PC-3 (cell line): ENCODE measurements around the gene UNC13D. TPM values are rescaled to one million over a fixed set of nuclear protein-coding genes. Genes with fewer than 3 reads are reported as not detected.

Experiments used
- ATAC-seq: fragments of 200-7000 bp; cut with Tn5 transposase; 2 replicates; pipeline ENCODE4 v1.9.1; 2020; ENCODE audit warnings: mild to moderate bottlenecking, moderate library complexity
- Bru-seq: library from RNA; stranded (reverse); fragments of 400-500 nt; gene quantifications from one replicate; lab custom pipeline; 2021; lab: Mats Ljungman, UMichigan
- BruChase-seq, 2 experiments: library from RNA; stranded (reverse); fragments of 400-500 nt; gene quantifications; one replicate each; lab custom pipeline; 2021; lab: Mats Ljungman, UMichigan
- BruUV-seq: library from RNA; stranded (reverse); fragments of 400-500 nt; replicated peaks from 2 replicates; lab custom pipeline; 2021; lab: Mats Ljungman, UMichigan
- CTCF ChIA-PET: fragments of 300-600 bp; sonication (Branson Sonifier 250); formaldehyde crosslinking; loops from one replicate; lab custom pipeline; 2022; ENCODE audit warnings: antibody characterized with exemption; lab: Charles Lee
- POLR2A ChIA-PET: fragments of 300-600 bp; sonication (Branson Sonifier 250); formaldehyde crosslinking; loops from one replicate; lab custom pipeline; 2022; ENCODE audit warnings: antibody characterized with exemption; ENCODE audit not compliant: unreplicated experiment; lab: Charles Lee
- DNase-seq: peaks from one replicate; pipeline ENCODE4 v3.0.0-alpha.2; 2015
- H2AFZ ChIP-seq: fragments of 300-600 bp; sonication (generic); 2 replicates; pipeline ENCODE4 v1.6.0; 2016; ENCODE audit warnings: antibody characterized with exemption, low read length
- H3F3A ChIP-seq: fragments of 300-600 bp; sonication (generic); one replicate; pipeline ENCODE4 v1.6.0; 2017; ENCODE audit warnings: antibody characterized with exemption, low read length, control low read depth, mild to moderate bottlenecking; ENCODE audit not compliant: unreplicated experiment
- H3K27ac ChIP-seq: fragments of 300-600 bp; sonication (generic); 2 replicates; pipeline ENCODE4 v1.5.1; 2016; ENCODE audit warnings: mild to moderate bottlenecking, low read length
- H3K27me3 ChIP-seq: fragments of 300-600 bp; sonication (generic); 2 replicates; pipeline ENCODE4 v1.6.1; 2016; ENCODE audit warnings: low read length, mixed read lengths
- H3K36me3 ChIP-seq: fragments of 300-600 bp; sonication (generic); 2 replicates; pipeline ENCODE4 v1.6.1; 2016; ENCODE audit warnings: low read depth, mixed run types, low read length, mixed read lengths
- H3K4me1 ChIP-seq: fragments of 300-600 bp; sonication (generic); 2 replicates; pipeline ENCODE4 v1.5.1; 2016; ENCODE audit warnings: low read length; ENCODE audit not compliant: insufficient read depth
- H3K4me2 ChIP-seq: fragments of 300-600 bp; sonication (generic); 2 replicates; pipeline ENCODE4 v1.6.0; 2016; ENCODE audit warnings: low read length
- H3K4me3 ChIP-seq: fragments of 300-600 bp; sonication (generic); 2 replicates; pipeline ENCODE4 v1.5.1; 2016; ENCODE audit warnings: mild to moderate bottlenecking, low read length, mixed read lengths
- H3K79me2 ChIP-seq: fragments of 300-600 bp; sonication (generic); 2 replicates; pipeline ENCODE4 v1.6.1; 2017; ENCODE audit warnings: low read length, mixed read lengths
- H3K9ac ChIP-seq: fragments of 300-600 bp; sonication (generic); 2 replicates; pipeline ENCODE4 v1.6.0; 2016; ENCODE audit warnings: mild to moderate bottlenecking, low read length
- H3K9me2 ChIP-seq: fragments of 300-600 bp; sonication (generic); replicated peaks from 2 replicates; pipeline ENCODE4 v1.6.1; 2016; ENCODE audit warnings: mixed run types, low read length, mixed read lengths
- H3K9me3 ChIP-seq: fragments of 300-600 bp; sonication (generic); 2 replicates; pipeline ENCODE4 v1.6.1; 2016; ENCODE audit warnings: low read length, mixed read lengths
- H4K20me1 ChIP-seq: fragments of 300-600 bp; sonication (generic); 2 replicates; pipeline ENCODE4 v1.6.1; 2016; ENCODE audit warnings: low read length, mixed read lengths
- EZH2 ChIP-seq: fragments of 300-600 bp; sonication (generic); IDR thresholded peaks from one replicate; pipeline ENCODE4 v1.6.1; 2017; ENCODE audit warnings: antibody characterized with exemption, mild to moderate bottlenecking, low read length; ENCODE audit not compliant: unreplicated experiment
- EZH2phosphoT487 ChIP-seq: fragments of 300-600 bp; sonication (generic); IDR thresholded peaks from 2 replicates; pipeline ENCODE4 v1.6.1; 2018; ENCODE audit warnings: mild to moderate bottlenecking, antibody characterized with exemption, low read length, borderline replicate concordance
- intact Hi-C: fragments of 100-400 bp; cut with micrococcal nuclease; formaldehyde crosslinking; loops from 2 replicates; pipeline ENCODE4 v1.9.0; 2023
- long read RNA-seq: library from polyadenylated mRNA; unstranded; transcript quantifications from one replicate; pipeline ENCODE4 v2.0.0, GENCODE V29; 2021; ENCODE audit not compliant: unreplicated experiment
- total RNA-seq: library from RNA; depleted of rRNA; stranded (reverse); fragments of >200 nt; gene quantifications from 2 replicates; pipeline ENCODE4 v1.2.3, GENCODE V29; 2014; rRNA removed
- TF ChIP-seq, protein P1 (sequence below): fragments of 300-600 bp; sonication (generic); conservative IDR thresholded peaks from 2 replicates; pipeline ENCODE4 v1.5.1; 2017; ENCODE audit warnings: antibody characterized with exemption, low read depth, mild to moderate bottlenecking, low read length

The UNC13D gene
- total RNA-seq (43.9 and 53.8 TPM in 2 replicates), Bru-seq, nascent RNA (percentile 51 among the genes with signal in this experiment), BruChase-seq, experiment 1, labeled RNA remaining after a 6-hour chase (percentile 67 among the genes with signal in this experiment), BruChase-seq, experiment 2, labeled RNA remaining after a 2-hour chase (percentile 48 among the genes with signal in this experiment)
- long read RNA-seq, full-length matches to known transcripts = 5 of 32 reads
- long read RNA-seq, partial matches to known transcripts = 17 of 32 reads
- long read RNA-seq, other reads (novel, unspliced or antisense) = 10 of 32 reads

DNA sequence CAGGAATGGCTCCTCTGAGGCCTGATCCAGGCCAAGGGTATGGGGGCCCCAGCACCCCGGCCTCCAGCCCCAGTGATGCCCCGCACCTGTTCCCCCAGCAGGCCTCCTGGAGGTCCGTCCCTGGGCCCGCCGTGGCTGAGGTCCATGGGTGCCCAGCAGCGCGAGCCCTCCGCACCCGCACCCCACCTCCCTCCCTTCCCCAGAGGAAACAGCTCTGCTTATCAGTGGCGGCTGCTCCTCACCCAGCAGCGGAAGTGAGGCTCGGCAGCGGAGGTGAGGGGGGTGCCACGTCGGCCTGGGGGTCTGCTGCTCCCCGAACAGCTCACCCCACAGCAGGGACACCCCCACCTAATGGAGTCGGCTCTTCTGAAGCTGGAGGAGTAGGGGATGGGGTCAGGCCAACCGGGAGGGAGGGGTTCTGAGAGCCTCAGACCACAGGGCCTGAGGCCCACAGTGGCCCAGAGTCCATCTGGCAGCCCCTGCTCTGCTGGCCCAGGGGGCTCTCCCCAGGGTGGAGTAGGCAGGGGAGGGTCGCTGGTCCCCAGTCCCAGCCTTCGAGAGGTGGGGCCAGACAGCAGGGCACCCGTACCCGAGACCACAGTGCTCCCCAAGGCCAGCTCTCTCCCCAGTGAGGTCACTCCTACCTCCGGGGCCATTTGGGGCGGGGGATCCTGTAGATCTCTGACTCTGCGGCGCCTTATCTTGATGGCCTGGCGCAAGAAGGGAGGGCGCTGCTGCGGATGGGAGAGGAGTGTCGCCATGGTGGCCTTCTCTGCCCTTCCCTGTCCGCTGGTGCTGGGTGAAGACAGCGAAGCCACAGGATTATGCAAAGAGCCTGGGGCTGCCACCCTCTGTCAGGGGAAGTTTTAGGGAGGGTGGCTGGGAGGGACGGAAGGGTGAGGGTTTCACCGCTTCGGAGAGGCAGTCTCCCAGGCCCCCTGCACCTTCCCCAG is at the start of gene UNC13D:
Gene UNC13D (minus strand): TSS at position 828 of the 953 bp plus-strand sequence. CDS start 67 bp downstream, at position 761.
- peak within 1 kb of the TSS; percentile 57 for H3K4me3 ChIP-seq
- H3K9me2 ChIP-seq = no peaks in the 10 kb centered on the region
- H3K36me3 ChIP-seq = peaks cover 21% of the 10 kb centered on the region; the same call in 1 of the 2 replicates
- ATAC-seq (peak; percentile 9), DNase-seq (peak; percentile 70)
- no peaks in the 10 kb centered on the region for H3K27me3 ChIP-seq
- H3K4me1 ChIP-seq = peaks cover 39% of the 10 kb centered on the region
- no TSS peak for BruUV-seq
- TF ChIP-seq EZH2phosphoT487 (no peak), EZH2 (no peak)
- TF ChIP-seq, protein P1, sequence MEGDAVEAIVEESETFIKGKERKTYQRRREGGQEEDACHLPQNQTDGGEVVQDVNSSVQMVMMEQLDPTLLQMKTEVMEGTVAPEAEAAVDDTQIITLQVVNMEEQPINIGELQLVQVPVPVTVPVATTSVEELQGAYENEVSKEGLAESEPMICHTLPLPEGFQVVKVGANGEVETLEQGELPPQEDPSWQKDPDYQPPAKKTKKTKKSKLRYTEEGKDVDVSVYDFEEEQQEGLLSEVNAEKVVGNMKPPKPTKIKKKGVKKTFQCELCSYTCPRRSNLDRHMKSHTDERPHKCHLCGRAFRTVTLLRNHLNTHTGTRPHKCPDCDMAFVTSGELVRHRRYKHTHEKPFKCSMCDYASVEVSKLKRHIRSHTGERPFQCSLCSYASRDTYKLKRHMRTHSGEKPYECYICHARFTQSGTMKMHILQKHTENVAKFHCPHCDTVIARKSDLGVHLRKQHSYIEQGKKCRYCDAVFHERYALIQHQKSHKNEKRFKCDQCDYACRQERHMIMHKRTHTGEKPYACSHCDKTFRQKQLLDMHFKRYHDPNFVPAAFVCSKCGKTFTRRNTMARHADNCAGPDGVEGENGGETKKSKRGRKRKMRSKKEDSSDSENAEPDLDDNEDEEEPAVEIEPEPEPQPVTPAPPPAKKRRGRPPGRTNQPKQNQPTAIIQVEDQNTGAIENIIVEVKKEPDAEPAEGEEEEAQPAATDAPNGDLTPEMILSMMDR = no peak
- H3K9ac ChIP-seq = peak within 1 kb of the TSS; percentile 86
- peaks cover 5% of the 10 kb centered on the region for H3F3A ChIP-seq
- CTCF ChIA-PET = interaction anchor here (1.4 kb wide), 1 partner anchor 14 kb away, joined by 6 read pairs; no protein-coding TSS in a partner anchor
- intact Hi-C loops = no loop called here
- H3K79me2 ChIP-seq = peaks cover 7% of the 10 kb centered on the region; the same call in 1 of the 2 replicates
- peak within 1 kb of the TSS; percentile 96 for H3K27ac ChIP-seq
- no peaks in the 10 kb centered on the region for H4K20me1 ChIP-seq
- H3K4me2 ChIP-seq = peak within 1 kb of the TSS; percentile 82
- no peaks in the 10 kb centered on the region for H3K9me3 ChIP-seq
- H2AFZ ChIP-seq = peak within 1 kb of the TSS; percentile 64
- POLR2A ChIA-PET = interaction anchor here (0.7 kb wide), 1 partner anchor 64 kb away, joined by 4 read pairs; no protein-coding TSS in a partner anchor

DNA sequence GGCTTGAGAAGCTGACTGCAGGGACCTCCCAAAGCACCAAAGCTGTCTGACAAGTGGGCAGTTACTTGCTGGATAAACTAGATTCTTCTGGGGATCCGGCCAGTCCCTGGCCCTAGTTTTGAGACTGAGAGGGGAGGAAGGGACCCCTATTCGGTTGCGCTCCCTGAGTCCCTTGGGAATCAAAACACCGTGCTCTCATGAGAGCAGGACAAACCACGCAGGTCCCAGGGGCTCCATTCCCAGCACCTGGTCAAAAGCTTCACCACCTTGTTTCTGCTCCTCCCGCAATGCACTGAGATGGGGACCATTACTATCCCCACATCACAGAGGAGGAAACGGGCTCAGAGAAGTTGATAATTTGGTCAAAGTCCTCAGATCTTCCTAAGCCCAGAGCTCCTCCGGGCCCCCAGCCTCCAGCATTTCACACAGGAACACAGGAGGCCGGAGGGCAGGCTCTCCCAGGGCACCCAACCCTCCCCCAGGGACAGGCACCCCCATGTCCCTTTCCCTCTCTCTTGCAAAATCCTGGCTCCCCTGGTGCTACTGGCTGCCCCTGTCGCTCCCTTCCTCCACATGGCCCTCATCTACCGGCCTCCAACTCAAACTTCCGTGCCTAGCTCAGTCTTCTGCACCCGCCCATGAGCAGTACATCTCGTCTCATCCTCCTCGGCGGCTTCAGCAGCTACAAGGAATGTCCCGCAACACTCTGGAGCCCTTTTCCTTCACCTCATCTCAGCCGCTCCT is 49.3 kb upstream of the UNC13D start:
- H3F3A ChIP-seq = peaks cover 9% of the 10 kb centered on the region
- H3K4me2 ChIP-seq = no peak overlapping the region
- no peak overlapping the region for H3K4me3 ChIP-seq
- no peak overlapping the region for H2AFZ ChIP-seq
- ChIA-PET POLR2A (interaction anchor here (0.6 kb wide), 1 partner anchor 38 kb away, joined by 3 read pairs; the partner anchor contains the start of gene WBP2), CTCF (interaction anchor here (0.6 kb wide), 1 partner anchor 131 kb away, joined by 4 read pairs; no protein-coding TSS in a partner anchor)
- H3K9me3 ChIP-seq = no peaks in the 10 kb centered on the region
- H4K20me1 ChIP-seq = no peaks in the 10 kb centered on the region
- no TSS peak for BruUV-seq
- DNase-seq (no peak), ATAC-seq (no peak)
- intact Hi-C loops = no loop called here
- no peak overlapping the region for H3K27ac ChIP-seq
- H3K79me2 ChIP-seq = peaks cover 30% of the 10 kb centered on the region
- TF ChIP-seq EZH2 (no peak), EZH2phosphoT487 (no peak)
- TF ChIP-seq, protein P1 = no peak
- no peak overlapping the region for H3K9ac ChIP-seq
- no peaks in the 10 kb centered on the region for H3K27me3 ChIP-seq
- H3K9me2 ChIP-seq = no peaks in the 10 kb centered on the region
- peaks cover 14% of the 10 kb centered on the region for H3K4me1 ChIP-seq
- H3K36me3 ChIP-seq = peaks cover 7% of the 10 kb centered on the region; the same call in 1 of the 2 replicates
